HFFc6 (cell line): Measurements from ENCODE around the gene CHCHD6. TPM values are rescaled to one million over a fixed set of nuclear protein-coding genes. Genes with fewer than 3 reads are reported as not detected.

Experiments used
- DNase-seq: peaks from one replicate; pipeline ENCODE4 v3.0.0-alpha.2; 2018
- H3K27ac Mint-ChIP-seq: 2 replicates; pipeline ENCODE4 v1.8.0; 2020; ENCODE audit warnings: mild to moderate bottlenecking, mixed read lengths
- H3K27me3 Mint-ChIP-seq: 2 replicates; pipeline ENCODE4 v1.8.0; 2021; ENCODE audit warnings: mild to moderate bottlenecking, moderate library complexity, mixed read lengths; ENCODE audit not compliant: insufficient read depth
- H3K36me3 Mint-ChIP-seq: 2 replicates; pipeline ENCODE4 v1.8.0; 2021; ENCODE audit warnings: low read depth, mixed read lengths
- H3K4me1 Mint-ChIP-seq: 2 replicates; pipeline ENCODE4 v1.8.0; 2020; ENCODE audit warnings: low read depth, mixed read lengths
- H3K4me3 Mint-ChIP-seq: 2 replicates; pipeline ENCODE4 v1.8.0; 2020; ENCODE audit warnings: mild to moderate bottlenecking, moderate library complexity, mixed read lengths
- H3K9me3 Mint-ChIP-seq: 2 replicates; pipeline ENCODE4 v1.8.0; 2020; ENCODE audit warnings: mild to moderate bottlenecking, mixed read lengths
- CTCF ChIP-seq: fragments of 200-600 bp; sonication (generic); IDR thresholded peaks from 2 replicates; pipeline ENCODE4 v1.5.0; 2021; ENCODE audit warnings: antibody characterized with exemption, mild to moderate bottlenecking
- total RNA-seq, 6 experiments: library from RNA; stranded (reverse); fragmentation: NEBNext Ultra II Directional; extraction: Animal tissue kit (Norgen Biotek cat#: 25700); gene quantifications; 2 replicates in 1 of 6; 3 replicates in 5 of 6; pipeline ENCODE4 v1.2.3, GENCODE V29; 2021

The CHCHD6 gene
- total RNA-seq, 6 experiments from 2014 or later = 18.6 to 22.9 (median 19.9) TPM

GRCh38 chr3:126987596-126987995 is 283.6 kb downstream of the CHCHD6 start:
- no peak for DNase-seq
- TF ChIP-seq CTCF = no peak
- Mint-ChIP-seq H3K4me1 (peaks cover 15% of the 10 kb centered on the region), H3K4me3 (no peak overlapping the region), H3K27ac (no peak overlapping the region), H3K27me3 (no peaks in the 10 kb centered on the region), H3K9me3 (no peaks in the 10 kb centered on the region), H3K36me3 (no peaks in the 10 kb centered on the region)

DNA sequence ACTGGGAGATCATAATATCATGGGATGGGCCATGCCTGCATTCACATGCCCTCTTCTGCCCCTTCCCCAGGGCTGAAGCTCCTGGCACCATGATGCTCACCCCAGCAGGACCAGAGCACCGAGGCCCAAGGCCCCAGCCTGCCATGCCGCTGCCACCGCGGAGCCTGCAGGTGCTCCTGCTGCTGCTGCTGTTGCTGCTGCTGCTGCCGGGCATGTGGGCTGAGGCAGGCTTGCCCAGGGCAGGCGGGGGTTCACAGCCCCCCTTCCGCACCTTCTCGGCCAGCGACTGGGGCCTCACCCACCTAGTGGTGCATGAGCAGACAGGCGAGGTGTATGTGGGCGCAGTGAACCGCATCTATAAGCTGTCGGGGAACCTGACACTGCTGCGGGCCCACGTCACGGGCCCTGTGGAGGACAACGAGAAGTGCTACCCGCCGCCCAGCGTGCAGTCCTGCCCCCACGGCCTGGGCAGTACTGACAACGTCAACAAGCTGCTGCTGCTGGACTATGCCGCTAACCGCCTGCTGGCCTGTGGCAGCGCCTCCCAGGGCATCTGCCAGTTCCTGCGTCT is 284.5 kb downstream of the CHCHD6 start:
- H3K4me3 Mint-ChIP-seq = no peak overlapping the region
- H3K4me1 Mint-ChIP-seq = peaks cover 15% of the 10 kb centered on the region
- no peaks in the 10 kb centered on the region for H3K36me3 Mint-ChIP-seq
- H3K9me3 Mint-ChIP-seq = no peaks in the 10 kb centered on the region
- no peak for TF ChIP-seq CTCF
- H3K27ac Mint-ChIP-seq = no peak overlapping the region
- H3K27me3 Mint-ChIP-seq = no peaks in the 10 kb centered on the region
- no peak for DNase-seq

DNA sequence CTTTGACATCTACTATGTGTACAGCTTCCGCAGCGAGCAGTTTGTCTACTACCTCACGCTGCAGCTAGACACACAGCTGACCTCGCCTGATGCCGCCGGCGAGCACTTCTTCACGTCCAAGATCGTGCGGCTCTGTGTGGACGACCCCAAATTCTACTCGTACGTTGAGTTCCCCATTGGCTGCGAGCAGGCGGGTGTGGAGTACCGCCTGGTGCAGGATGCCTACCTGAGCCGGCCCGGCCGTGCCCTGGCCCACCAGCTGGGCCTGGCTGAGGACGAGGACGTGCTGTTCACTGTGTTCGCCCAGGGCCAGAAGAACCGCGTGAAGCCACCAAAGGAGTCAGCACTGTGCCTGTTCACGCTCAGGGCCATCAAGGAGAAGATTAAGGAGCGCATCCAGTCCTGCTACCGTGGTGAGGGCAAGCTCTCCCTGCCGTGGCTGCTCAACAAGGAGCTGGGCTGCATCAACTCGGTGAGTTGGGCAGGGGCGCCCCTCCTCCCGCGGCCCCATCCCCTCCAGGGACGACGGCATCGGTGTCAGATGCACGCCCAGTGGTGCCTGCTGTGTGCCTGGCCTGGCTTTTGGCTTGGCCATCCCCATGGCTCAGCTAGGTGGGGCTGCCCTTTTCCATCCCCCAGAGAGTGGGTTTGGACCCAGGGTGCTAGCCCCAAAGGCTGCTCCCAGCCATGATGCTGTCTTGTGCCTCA is 285.4 kb downstream of the CHCHD6 start:
- Mint-ChIP-seq H3K4me1 (peaks cover 15% of the 10 kb centered on the region), H3K27me3 (no peaks in the 10 kb centered on the region), H3K4me3 (no peak overlapping the region), H3K27ac (no peak overlapping the region), H3K36me3 (no peaks in the 10 kb centered on the region), H3K9me3 (no peaks in the 10 kb centered on the region)
- DNase-seq = no peak
- no peak for TF ChIP-seq CTCF

DNA sequence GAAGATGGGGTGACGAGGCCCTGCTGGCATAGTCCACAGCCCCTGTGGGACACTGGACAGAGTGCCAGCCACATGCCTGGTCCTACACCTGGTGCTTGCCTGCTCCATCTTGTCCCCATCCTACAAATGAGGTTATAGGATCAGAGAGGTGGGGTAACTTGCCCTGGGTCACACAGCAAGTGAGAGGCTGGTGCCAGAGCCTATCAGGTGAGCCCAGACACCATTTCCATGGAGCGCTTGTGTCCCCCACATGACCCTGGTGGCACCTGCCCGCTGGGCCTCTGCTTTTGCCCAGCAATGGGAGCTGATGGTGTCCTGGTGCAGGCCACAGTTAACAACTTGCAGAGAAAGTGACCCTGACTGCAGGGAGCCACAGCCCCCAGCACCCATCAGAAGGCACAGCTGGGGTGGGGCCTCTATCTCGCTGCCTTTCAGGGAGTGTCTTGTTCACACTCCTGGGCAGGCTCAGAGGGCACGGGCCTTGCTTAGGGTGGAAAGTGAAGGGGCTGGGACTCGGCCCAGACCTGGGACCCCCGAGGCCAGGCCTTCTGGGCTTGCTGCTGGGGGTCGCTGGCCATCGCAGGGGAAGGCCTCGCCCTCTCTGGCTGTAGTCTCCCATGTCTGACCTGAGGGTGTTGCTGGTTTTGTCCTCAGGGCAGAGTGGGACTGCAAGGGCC is 286.1 kb downstream of the CHCHD6 start:
- Mint-ChIP-seq H3K36me3 (no peaks in the 10 kb centered on the region), H3K27me3 (no peaks in the 10 kb centered on the region), H3K4me3 (no peak overlapping the region), H3K4me1 (peaks cover 14% of the 10 kb centered on the region), H3K27ac (no peak overlapping the region), H3K9me3 (no peaks in the 10 kb centered on the region)
- no peak for TF ChIP-seq CTCF
- no peak for DNase-seq

DNA sequence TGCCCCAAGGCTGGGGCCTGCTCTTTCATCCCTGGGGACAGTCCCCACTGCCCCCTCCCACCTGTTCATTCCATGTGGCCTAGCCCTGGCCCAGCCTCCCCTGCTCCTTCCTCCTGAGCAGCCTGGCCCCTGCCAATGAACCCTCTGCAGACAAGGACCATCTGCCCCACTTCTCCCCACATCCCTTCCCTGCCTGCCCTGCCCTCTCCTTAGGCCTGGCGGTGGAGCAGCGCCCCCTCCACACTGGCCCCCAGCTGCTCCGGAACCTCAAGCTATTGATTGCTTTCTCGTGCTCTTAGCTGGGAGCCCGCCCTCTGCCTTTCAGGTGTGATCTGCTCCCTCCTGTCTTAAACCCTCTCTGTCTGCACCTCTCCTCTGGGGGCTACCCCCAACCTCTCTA is 286.9 kb downstream of the CHCHD6 start:
- no peak overlapping the region for H3K4me3 Mint-ChIP-seq
- no peaks in the 10 kb centered on the region for H3K27me3 Mint-ChIP-seq
- DNase-seq = no peak
- H3K4me1 Mint-ChIP-seq = peaks cover 7% of the 10 kb centered on the region
- no peaks in the 10 kb centered on the region for H3K36me3 Mint-ChIP-seq
- H3K9me3 Mint-ChIP-seq = no peaks in the 10 kb centered on the region
- H3K27ac Mint-ChIP-seq = no peak overlapping the region
- no peak for TF ChIP-seq CTCF
